GM12878 (cell line): Measurements from ENCODE around the gene ARHGEF3. TPM values are rescaled to one million over a fixed set of nuclear protein-coding genes. Genes with fewer than 3 reads are reported as not detected.

Source experiments
- ATAC-seq: fragments of 200-7000 bp; cut with Tn5 transposase; 3 replicates; pipeline ENCODE4 v1.9.1; 2020; ENCODE audit warnings: mild to moderate bottlenecking, moderate library complexity
- BruUV-seq: library from RNA; stranded (reverse); fragments of 400-500 nt; replicated peaks from 2 replicates; lab custom pipeline; 2021; lab: Mats Ljungman, UMichigan
- CTCF ChIA-PET: fragments of 300-600 bp; sonication (Branson Sonifier 250); formaldehyde crosslinking; extraction: SDS; loops from one replicate; lab custom pipeline; 2021; ENCODE audit warnings: inconsistent platforms; lab: Yijun Ruan, JAX
- POLR2A ChIA-PET: fragments of 350-600 bp; formaldehyde crosslinking; extraction: SDS; loops from one replicate; lab custom pipeline; 2021; ENCODE audit warnings: inconsistent platforms; lab: Charles Lee
- RAD21 ChIA-PET: fragments of 300-600 bp; sonication (Branson Sonifier 250); formaldehyde crosslinking; loops from one replicate; lab custom pipeline; 2023; ENCODE audit warnings: antibody characterized with exemption; ENCODE audit not compliant: unreplicated experiment; lab: Charles Lee
- SMC1A ChIA-PET: fragments of 300-600 bp; sonication (Branson Sonifier 250); formaldehyde crosslinking; loops from one replicate; lab custom pipeline; 2023; ENCODE audit not compliant: unreplicated experiment, uncharacterized antibody; lab: Charles Lee
- DNase-seq: peaks from one replicate; pipeline ENCODE4 v3.0.0-alpha.2; 2011; ENCODE audit warnings: low read depth, low spot score
- FAIRE-seq: peaks from 3 replicates; lab custom pipeline; 2011; peaks lifted over from hg19 to GRCh38; lab: Jason Lieb, UNC
- H2AFZ ChIP-seq: 2 replicates; pipeline ENCODE4 v1.6.0; 2011; ENCODE audit warnings: low read depth, low read length, control low read depth; ENCODE audit not compliant: control insufficient read depth
- H3K27ac ChIP-seq: 2 replicates; pipeline ENCODE4 v1.5.1; 2011; ENCODE audit warnings: control low read depth; ENCODE audit not compliant: control insufficient read depth, insufficient read depth
- H3K27me3 ChIP-seq, 2 experiments: replicated peaks in 1 of 2; 2 replicates each; pipeline versions ENCODE4 v1.6.0 to v1.6.1; 2011; ENCODE audit warnings: low read length in 1 of 2; ENCODE audit not compliant: control insufficient read depth in 2 of 2, insufficient read depth in 2 of 2
- H3K36me3 ChIP-seq, 2 experiments: 2 replicates each; pipeline ENCODE4 v1.5.1; 2011; ENCODE audit warnings: low read length in 1 of 2; ENCODE audit not compliant: control insufficient read depth in 2 of 2, insufficient read depth in 2 of 2
- H3K4me1 ChIP-seq: 2 replicates; pipeline ENCODE4 v1.6.1; 2011; ENCODE audit warnings: mild to moderate bottlenecking, low read length, moderate library complexity, mixed read lengths; ENCODE audit not compliant: control insufficient read depth, insufficient read depth
- H3K4me2 ChIP-seq: 2 replicates; pipeline ENCODE4 v1.6.0; 2011; ENCODE audit warnings: control low read depth; ENCODE audit not compliant: control insufficient read depth, insufficient read depth
- H3K4me3 ChIP-seq: fragments of 200-600 bp; sonication (generic); 2 replicates; pipeline ENCODE4 v1.5.1; 2016
- H3K79me2 ChIP-seq: 2 replicates; pipeline ENCODE4 v1.6.0; 2011; ENCODE audit warnings: low read length; ENCODE audit not compliant: control insufficient read depth, insufficient read depth
- H3K9ac ChIP-seq: 2 replicates; pipeline ENCODE4 v1.8.0; 2011; ENCODE audit warnings: low read length, control low read depth, mixed read lengths; ENCODE audit not compliant: control insufficient read depth, insufficient read depth
- H3K9me3 ChIP-seq: replicated peaks from 3 replicates; pipeline ENCODE4 v1.5.1; 2011; ENCODE audit warnings: mild to moderate bottlenecking, low read length; ENCODE audit not compliant: control insufficient read depth, insufficient read depth
- H4K20me1 ChIP-seq: 2 replicates; pipeline ENCODE4 v1.6.0; 2011; ENCODE audit not compliant: control insufficient read depth, insufficient read depth
- CBX3 ChIP-seq: fragments of 200-600 bp; sonication (generic); IDR thresholded peaks from 2 replicates; pipeline ENCODE4 v1.6.1; 2016; ENCODE audit warnings: low read depth, borderline replicate concordance
- KAT2A ChIP-seq: conservative IDR thresholded peaks from 2 replicates; pipeline ENCODE4 v1.6.1; 2011; ENCODE audit warnings: low read depth, low read length; ENCODE audit not compliant: control insufficient read depth
- MYC ChIP-seq: IDR thresholded peaks from 2 replicates; pipeline ENCODE4 v1.6.1; 2011; ENCODE audit warnings: mild to moderate bottlenecking, low read length, moderate library complexity, inconsistent platforms; ENCODE audit not compliant: insufficient read depth, insufficient replicate concordance, insufficient read length, severe bottlenecking
- POLR2AphosphoS5 ChIP-seq: IDR thresholded peaks from 2 replicates; pipeline ENCODE4 v1.6.1; 2011; ENCODE audit warnings: mild to moderate bottlenecking, low read length, inconsistent platforms
- RUNX3 ChIP-seq: IDR thresholded peaks from 2 replicates; pipeline ENCODE4 v1.6.1; 2012; ENCODE audit warnings: low read length, inconsistent platforms
- WGBS: methylation state at CpG from one replicate; pipeline ENCODE4 v1.1.6; 2016; ENCODE audit warnings: low lambda C conversion rate; ENCODE audit not compliant: insufficient replicate concordance, insufficient coverage; ENCODE audit errors: missing lambda C conversion rate; 5-methylcytosine and 5-hydroxymethylcytosine counted together
- in situ Hi-C: fragments of 300-500 bp; cut with MboI; formaldehyde crosslinking; loops from 9 replicates; pipeline ENCODE4 v1.14.3; 2018; ENCODE audit warnings: mixed read lengths
- intact Hi-C: fragments of 100-400 bp; cut with micrococcal nuclease; formaldehyde crosslinking; loops from one replicate; pipeline ENCODE4 v1.14.2; 2022; ENCODE audit not compliant: unreplicated experiment
- polyA plus RNA-seq, 11 experiments: library from polyadenylated mRNA; depleted of rRNA in 4 of 11; unstranded in 6 of 11; stranded (reverse) in 5 of 11; fragments of >200 nt; fragmentation: Nextera tagmentation in 4 of 11; fragmentation: Illumina TruSeq in 1 of 11; extraction: Ambion mirVana in 4 of 11; extraction: Trizol in 1 of 11; gene quantifications; 1 replicate in 1 of 11; 2 replicates in 10 of 11; pipeline versions ENCODE4 v1.2.1 to v1.2.3, GENCODE V29; 2011 to 2016; ENCODE audit warnings: inconsistent platforms in 2 of 11, missing spikeins in 2 of 11, low read depth in 1 of 11
- total RNA-seq, 4 experiments: library from RNA; depleted of rRNA in 3 of 4; stranded (reverse); fragments of >200 nt in 3 of 4; fragmentation: Illumina TruSeq in 1 of 4; extraction: Trizol in 1 of 4; gene quantifications; 2 replicates each; pipeline versions ENCODE4 v1.2.1 to v1.2.3, GENCODE V29; 2013 to 2021

Gene ARHGEF3
- total and polyA plus RNA-seq, 10 of the 15 experiments (the other 5 are each of a cell fraction or from before 2014, with no cell fraction given): 21.8 to 78.7 (median 56.2) TPM

- TF ChIP-seq MYC (no peak), KAT2A (no peak), POLR2AphosphoS5 (no peak)
Measured at GRCh38 chr3:56763233-56763632, 38.5 kb downstream of the ARHGEF3 start (continued).

GRCh38 chr3:56762718-56763117 lies 39.0 kb downstream of the ARHGEF3 start:
- Histone ChIP-seq H3K9me3 (no peaks in the 10 kb centered on the region), H3K4me1 (peaks cover 10% of the 10 kb centered on the region), H4K20me1 (no peaks in the 10 kb centered on the region), H3K27me3 (no peaks in the 10 kb centered on the region), H3K36me3 (peaks cover 0 to 6% of the 10 kb centered on the region in 2 experiments; a peak in 3 of 4 replicates), H3K27ac (no peak overlapping the region), H3K4me3 (no peak overlapping the region), H2AFZ (no peak overlapping the region), H3K9ac (no peak overlapping the region), H3K4me2 (no peak overlapping the region), H3K79me2 (no peaks in the 10 kb centered on the region; the same call in 1 of the 2 replicates)
- intact Hi-C loops: no loop called here
- in situ Hi-C loops: no loop called here
- 100% methylated on average over 1 of the region's 1 CpG for WGBS
- ATAC-seq (no peak), DNase-seq (no peak), FAIRE-seq (no peak)
- RAD21 ChIA-PET: interaction anchor here (0.7 kb wide), 1 partner anchor 37 kb away, joined by 3 read pairs; no protein-coding TSS in a partner anchor
- SMC1A ChIA-PET: interaction anchor here (1.0 to 6.6 kb wide), 3 partner anchors 10 to 20 kb away, joined by 4 to 62 read pairs (median 9); no protein-coding TSS in a partner anchor
- CTCF ChIA-PET: interaction anchor here (1.3 to 4.0 kb wide), 2 partner anchors 13 to 37 kb away, joined by 5 to 21 read pairs; no protein-coding TSS in a partner anchor
- POLR2A ChIA-PET: no interaction called here
- TF ChIP-seq RUNX3: peak; percentile 10; the same call in 1 of the 2 replicates
- no peak for TF ChIP-seq CBX3
- BruUV-seq: no TSS peak
